GM21786 (cell line): Measurements from ENCODE around the gene YJU2.
"Not testable (repeated sequence)": the region's sequence is repeated elsewhere in the genome, so short reads cannot be mapped to it uniquely, and the experiment has no call there.

Experiments used
- ATAC-seq: cut with Tn5 transposase; IDR thresholded peaks from one replicate; pipeline ENCODE4 v1.9.1; 2021; ENCODE audit not compliant: unreplicated experiment

YJU2 gene

DNA sequence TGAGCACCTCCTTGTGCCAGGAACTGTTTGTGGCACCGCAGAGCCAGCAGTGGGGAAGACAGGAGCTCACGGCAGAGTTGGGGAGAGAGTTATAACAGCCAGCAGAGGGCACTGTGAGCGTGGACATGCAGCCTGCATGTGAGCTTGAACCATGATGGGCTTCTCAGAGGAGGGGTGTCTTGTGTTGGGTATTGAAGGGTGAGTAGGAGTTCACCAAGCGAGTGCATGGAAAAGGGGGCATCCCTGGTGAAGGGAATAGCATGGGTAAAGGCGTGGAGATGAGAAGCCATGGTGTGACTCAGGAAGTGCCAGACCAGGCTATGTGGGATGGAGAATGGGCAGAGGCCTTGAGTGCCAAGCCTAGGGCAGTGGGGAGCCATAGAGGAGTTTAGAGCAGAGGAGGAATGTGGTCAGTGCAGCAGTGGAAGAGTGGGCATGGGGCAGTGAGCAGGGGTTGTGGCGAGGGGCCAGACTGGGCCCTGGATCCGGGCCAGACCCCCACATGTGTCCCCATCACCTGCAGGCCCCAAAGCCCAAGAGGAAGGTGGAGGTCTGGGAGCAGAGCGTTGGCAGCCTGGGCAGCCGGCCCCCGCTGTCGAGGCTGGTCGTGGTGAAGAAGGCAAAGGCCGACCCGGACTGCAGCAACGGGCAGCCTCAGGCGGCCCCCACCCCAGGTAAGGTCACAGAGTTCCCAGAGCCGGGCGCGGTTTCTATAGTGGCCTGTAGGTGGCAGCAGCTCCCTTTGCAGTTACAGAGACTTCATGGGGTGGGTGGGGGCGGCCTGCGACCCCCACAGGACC is 20.4 kb downstream of the YJU2 start:
- ATAC-seq, result no peak

DNA sequence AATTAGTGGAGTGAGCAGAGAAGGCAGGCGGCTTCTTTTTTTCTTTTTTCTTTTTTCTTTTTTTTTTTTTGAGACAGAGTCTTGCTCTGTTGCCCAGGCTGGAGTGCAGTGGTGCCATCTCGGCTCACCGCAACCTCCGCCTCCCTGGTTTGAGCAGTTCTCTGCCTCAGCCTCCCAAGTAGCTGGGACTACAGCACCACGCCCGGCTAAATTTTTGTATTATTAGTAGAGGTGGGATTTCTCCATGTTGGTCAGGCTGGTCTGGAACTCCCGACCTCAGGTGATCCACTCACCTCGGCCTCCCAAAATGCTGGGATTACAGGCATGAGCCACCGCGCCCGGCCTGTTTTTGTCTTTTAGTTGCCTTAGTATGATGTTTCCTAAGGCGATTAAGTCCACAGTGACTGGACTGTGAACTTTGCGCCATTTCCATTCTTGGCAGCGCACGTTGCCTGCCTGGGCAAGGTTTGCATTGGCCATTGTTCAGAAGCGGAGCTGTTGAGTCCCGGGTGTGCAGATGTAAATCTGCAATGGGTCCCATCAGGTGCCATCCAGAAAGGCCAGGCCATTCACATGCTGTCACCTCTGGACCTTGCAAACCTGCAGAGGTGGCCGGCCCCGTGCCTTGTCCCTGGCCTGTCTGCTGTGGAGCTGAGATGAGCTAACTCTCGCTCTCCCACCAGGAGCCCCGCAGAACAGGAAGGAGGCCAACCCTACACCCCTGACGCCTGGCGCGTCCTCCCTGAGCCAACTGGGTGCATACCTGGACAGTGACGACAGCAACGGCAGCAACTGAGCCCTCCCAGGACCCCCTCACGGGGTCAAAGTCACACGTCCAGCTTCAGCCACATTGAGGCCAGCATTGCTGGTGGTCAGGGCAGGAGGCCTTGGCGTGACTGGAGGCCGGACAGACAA is 21.3 kb downstream of the YJU2 start:
- no peak for ATAC-seq

DNA sequence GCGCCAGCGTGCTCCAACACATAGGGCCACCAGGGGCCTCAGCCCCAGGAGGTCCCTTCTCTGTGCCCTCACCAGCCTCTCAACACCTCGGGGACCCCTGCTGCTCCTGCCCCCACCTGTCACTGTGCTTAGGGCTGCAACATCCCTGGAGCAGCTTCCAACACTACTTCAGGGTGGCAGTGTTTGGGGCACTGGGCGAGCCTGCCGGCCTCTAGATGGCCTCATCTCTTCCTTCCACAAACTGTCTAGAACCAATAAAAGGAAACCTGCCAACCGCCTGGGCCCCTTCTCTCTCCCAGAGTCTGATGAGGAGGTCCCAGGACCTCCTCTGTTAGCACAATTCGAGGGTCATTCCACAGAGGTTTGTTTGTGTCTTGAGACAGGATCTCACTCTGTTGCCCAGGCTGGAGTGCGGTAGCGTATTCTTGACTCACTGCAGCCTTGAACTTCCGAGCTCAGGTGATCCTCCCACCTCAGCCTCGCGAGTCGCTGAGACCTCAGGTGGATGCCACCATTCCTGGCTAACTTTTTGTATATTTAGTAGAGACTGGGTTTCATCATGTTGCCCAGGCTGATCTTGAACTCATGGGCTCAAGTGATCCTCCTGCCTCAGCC is 22.0 kb downstream of the YJU2 start:
- no peak for ATAC-seq

DNA sequence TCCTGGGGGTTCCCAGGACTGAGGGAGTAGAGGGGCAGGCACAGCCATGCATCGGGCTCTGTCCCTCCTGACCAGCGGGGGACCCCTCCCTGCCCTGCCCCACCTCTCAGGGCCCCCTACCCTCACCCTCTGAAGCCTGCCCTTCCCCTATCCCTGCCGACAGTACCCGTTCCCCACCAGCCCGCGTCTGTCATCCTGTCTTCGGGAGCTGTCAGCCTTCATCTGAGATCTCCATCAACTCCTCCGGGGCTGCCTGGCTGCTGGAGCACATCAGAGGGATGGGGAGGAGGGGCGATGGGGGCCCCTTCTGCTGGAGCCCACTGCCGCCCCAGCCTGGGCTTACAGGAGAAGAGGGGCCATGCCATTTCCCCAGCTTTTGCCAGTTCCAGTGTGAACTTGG is 26.0 kb downstream of the YJU2 start:
- ATAC-seq, result no peak

DNA sequence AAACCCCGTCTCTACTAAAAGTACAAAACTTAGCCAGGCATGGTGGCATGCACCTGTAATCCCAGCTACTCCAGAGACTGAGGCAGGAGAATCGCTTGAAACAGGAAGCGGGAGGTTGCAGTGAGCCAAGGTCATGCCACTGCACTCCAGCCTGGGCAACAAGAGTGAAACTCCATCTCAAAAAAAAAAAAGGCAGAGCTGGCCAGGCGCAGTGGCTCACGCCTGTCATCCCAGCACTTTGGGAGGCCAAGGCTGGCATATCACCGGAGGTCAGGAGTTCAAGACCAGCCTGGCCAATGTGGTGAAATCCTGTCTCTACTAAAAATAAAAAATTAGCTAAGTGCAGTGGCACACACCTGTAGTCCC is 27.4 kb downstream of the YJU2 start:
- ATAC-seq, result not testable (repeated sequence)

DNA sequence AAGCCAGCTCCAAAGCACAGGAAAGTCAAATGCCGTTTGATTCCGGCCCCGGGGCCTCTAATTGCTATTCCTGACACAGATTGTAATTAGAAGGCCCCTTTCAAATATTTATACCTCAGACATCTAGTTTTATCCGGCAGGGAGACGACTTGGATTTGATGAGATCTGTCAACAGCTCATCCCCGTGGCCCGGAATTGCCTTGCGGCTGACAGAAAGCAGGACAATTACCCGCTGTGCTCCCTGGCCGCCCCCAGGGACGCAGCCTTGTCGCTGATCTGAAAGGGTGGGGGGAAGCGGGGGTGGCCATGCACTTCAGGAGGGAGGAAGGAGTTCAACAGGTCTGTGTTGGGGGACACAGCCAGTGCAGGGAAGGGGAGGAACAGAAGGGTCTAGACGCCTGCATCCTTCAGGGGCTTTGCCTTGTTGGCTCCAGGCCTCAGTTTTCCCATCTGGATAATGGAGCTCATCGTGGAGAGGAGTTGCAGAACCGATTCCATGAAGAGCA is 30.4 kb downstream of the YJU2 start:
- no peak for ATAC-seq

DNA sequence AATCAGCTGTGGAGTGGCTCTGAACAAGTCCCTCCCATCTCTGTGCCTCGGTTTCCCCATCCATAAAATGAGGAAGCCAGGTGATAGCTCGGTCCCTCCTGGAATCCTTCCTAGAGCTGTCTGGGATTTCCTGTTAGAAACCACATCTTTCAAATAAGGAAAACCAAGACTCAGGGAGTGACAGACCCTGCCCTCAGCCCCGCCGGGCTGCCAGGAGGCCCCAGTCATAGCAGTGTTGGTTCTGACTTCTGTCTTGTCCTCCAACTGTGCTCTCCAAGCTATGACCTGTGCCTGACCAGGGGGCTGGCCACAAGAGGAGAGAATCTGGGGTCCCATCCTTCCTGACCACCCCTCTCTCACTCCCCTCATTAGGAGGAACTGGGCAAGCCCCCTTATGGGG is 31.1 kb downstream of the YJU2 start:
- no peak for ATAC-seq

DNA sequence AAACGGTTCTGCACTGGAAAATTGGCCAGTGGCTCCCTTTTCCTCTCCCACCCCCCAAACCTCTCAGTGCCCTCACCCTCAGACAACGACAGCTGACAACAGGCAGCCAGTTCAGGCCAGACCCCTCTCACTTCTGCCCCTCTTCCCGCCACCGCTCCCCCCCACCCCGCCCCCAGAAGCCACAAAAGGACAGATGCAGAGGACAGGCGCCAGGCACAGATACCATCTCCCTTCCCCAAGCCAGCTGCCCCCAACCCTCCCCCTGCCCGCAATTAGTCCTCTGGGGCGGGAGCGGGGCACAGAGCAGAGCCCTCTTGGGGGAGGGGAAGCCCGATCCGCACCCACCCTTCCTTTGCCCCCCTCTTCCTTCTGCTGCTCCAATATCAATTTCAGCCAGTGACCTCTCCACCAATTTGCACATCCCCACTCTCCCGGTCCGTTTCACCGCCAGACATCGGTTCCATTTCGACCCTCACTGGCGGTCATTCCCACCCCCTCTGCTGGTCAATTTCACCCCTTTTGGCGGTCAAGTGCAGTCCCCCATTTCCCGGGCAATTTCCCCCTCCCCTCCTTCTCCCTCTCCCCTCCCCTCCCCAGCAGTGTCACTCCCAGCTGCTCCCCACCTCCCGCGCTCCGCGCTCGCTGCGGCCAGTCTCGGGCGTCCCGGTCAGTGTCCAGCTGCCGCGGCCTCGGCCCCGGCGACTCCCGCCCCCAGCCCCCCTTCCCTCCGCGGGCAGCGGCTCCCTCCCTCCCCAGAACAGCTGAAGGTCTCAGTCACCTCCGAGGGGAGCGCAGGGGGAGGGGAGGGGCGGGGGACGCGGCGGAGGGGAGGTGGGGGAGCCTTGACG is 31.8 kb downstream of the YJU2 start, which contains the start of gene SHD:
SHD (plus strand) TSS at position 848 of the 848 bp plus-strand sequence. CDS start 798 bp downstream, outside the sequence.
- ATAC-seq, result no peak

DNA sequence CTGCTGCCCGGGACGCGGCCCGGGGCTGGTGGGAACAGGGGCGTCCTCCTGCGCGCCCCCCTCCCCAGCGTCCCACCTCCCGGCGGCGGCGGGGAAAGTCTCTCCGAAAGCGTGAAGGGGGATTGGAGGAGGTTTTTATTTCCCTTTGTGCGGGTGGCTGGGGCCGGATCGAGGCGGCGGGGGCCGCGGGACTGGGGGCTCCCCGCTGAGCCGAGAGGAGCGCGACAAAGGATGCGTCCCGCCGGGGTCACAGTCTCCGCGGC is 32.3 kb downstream of the YJU2 start:
- ATAC-seq, result no peak

DNA sequence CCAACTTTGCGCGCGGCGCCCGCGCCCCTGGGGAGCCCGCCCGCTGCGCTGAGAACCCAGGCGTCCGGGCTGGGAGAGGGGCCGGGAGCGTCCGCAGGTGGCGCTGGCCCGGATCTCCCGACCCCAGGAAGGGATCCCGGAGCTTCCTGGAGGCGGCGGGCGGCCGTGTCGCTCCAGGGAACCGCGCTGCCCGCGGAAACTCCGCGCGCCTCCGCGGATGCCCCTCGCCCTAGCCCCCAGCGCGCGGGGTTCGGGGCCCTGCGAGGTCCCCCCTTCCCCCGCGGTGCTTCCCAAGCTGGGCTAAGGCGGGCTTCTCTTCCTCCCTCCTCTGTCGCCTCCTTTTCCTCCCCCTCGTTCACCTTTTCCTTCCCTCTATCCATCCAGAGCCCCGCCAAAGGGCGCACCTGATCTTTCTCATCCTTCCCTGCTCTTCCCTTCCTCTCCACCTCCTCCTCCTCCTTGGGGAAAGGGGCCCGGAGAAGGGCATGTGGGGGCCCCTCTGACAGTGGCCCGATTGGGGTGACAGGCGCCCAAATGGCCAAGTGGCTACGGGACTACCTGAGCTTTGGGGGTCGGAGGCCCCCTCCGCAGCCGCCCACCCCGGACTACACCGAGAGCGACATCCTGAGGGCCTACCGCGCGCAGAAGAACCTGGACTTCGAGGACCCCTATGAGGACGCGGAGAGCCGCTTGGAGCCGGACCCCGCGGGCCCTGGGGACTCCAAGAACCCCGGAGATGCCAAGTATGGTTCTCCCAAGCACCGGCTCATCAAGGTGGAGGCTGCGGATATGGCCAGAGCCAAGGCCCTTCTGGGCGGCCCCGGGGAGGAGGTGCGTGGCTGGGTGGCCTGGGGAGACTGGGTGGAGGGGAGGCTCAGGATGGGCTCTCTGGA is 32.9 kb downstream of the YJU2 start:
- ATAC-seq, result no peak

DNA sequence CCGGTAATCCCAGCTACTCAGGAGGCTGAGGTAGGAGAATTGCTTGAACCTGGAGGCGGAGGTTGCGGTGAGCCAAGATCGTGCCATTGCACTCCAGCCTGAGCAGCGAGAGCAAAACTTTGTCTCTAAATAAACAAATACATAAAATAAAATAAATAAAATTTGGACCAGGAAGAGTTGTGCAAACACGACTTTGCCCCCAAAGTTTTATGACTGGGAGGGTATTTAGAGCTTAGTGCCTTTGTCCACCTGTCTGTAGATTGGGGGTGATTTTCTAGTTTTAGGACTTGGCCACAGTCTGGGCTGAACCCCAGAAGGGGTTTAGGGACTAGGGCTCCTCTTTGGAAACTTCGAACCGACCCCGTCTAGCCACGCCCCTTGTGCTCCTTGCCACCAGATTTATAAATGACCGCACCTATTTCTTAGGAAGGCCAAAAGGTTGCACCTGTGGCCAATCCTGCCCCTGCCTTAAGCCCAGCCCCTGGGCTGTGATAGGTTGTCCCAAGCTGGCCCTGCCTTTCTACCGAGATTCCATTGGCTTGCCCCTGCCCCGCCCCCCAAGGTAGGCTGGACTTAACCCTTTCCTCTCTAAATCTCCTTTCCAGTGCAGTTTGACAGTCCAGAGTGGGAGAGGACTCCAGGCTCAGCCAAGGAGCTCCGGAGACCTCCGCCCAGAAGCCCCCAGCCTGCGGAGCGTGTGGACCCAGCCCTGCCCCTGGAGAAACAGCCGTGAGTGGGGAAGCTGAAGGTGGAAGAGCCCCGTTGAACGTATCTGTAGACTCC is 37.5 kb downstream of the YJU2 start:
- no peak for ATAC-seq

DNA sequence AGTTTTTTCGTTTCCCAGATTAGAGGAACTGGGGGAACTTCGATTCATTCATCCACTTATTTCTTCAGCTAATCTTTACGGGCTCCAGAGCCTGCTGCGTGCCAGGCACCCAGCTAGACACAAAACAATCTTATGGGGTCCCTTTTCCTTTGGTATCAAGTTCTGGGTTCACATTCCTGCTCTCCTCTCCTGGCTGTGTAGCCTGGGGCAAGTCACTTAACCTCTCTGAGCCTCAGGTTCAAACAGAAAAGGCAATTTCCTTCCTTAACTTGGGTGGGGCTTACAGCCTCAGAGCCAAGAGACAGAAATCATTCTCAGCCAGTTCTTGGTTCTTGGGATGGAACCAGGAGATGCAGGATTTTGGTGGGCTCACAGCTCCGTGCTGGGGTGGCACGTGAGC is 38.1 kb downstream of the YJU2 start:
- ATAC-seq, result no peak

DNA sequence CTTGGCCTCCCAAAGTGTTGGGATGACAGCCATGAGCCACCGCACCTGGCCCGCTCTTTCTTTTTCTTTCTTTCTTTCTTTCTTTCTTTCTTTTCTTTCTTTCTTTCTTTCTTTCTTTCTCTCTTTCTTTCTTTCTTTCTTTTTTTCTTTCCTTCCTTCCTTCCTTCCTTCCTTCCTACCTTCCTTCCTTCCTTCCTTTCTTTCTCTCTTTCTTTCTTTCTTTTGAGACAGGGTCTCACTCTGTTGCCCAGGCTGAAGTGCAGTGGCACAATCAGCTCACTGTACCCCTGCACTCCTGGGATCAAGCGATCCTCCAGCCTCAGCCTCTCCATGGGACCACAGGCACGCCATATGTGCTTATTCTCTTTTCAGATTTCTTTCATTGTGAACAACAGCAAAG is 39.3 kb downstream of the YJU2 start:
- ATAC-seq, result not testable (repeated sequence)

DNA sequence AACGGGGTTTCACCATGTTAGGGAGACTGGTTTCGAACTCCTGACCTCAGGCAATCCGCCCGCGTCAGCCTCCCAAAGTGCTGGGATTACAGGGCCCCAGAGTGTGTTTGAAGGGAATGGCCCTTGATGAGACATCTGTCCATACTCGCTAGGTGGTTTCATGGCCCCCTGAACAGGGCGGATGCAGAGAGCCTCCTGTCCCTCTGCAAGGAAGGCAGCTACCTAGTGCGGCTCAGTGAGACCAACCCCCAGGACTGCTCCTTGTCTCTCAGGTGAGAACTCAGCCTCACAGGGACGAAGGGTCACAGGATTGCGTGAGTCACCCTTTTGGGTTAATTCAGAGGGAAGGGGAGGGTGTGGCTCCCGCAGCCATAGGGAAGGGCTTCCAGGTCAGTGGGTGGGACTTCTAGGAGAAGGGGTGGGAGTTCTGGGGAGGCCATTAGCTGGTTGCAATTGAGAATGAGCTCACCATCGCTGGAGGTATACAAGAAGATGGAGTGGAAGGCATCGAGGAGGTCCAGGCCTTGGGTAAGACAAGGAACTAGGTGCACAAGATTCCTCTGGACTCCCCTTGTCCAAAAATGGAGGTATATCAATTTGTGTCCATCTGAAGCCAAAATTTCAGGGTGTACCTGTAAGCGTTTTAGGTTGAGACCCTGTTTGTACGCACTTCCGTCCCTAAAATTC is 41.4 kb downstream of the YJU2 start:
- ATAC-seq, result no peak

DNA sequence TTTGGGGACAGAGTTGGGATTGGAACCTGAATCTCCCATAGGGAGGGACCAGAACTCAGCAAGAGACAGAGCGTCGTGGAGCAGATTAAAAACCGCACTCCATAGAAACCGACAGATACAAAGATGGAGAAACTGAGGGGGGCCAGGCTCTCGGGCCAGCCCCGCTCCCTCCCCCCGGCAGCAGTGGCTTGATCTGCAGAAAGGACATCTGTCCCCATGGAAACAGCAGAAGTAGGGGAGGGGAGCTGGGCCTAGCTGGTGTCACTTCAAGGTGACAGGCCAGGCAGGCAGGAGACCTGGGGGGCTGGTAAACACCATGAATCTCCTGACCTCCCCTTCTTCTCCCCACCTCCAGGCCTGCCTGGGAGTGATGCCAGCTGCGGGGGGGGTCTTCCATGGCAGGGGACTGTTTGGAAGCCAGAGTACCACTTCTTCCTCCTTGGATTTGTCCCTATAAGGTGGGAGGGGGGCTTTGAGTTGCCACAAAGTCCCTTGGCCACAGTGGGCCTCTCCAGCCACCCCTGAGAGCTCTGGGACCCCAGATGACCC is 44.4 kb downstream of the YJU2 start:
- no peak for ATAC-seq

DNA sequence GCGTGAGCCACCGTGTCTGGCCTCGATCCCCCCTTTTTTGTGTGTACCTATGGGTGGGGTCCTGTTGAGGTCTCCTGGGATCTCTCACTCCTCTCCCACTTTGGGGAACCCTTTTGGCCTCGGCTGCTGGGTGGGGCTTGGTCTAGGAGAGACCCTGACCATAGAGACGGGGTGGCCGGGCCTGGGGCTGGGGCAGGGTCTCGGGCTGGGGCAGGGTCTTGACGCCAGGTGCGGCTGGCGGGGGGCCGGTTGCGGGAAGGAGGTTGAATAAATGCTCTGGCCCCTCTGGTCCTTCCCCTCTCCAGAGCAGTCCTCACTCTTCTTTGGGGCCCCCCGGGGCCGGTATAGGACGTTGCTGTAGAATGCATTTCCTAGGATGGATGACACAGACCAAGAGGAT is 45.6 kb downstream of the YJU2 start:
- no peak for ATAC-seq

DNA sequence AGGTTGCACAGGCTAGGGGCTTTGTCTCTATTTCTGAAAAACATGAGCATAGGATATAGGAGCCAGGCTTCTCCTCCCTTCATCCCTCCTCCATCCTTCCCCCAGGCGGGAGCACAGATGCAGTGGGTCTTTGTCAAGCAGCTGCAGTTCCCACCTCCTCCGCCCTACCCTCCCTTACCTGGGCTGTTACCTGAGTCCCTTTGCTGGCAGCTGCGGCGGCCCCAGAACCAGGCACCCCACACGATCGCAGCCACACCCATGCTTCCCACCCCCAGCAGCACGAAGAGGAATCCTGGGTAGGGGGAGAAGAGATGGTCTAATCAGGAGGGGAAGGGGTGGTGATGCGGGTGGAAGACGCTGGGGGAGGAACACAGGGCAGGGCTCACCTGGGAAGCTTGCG is 47.5 kb downstream of the YJU2 start:
- ATAC-seq, result no peak
